T-helper 2 cell treated with Interferon-gamma antibody and Interleukin-4, amounts not matched to agents 100 ng/mL and 5 ng/mL, for 36 hours (primary cell): Measurements from ENCODE around the gene DGAT2. TPM values are rescaled to one million over a fixed set of nuclear protein-coding genes. Genes with fewer than 3 reads are reported as not detected.

Experiments
- intact Hi-C: fragments of 100-400 bp; cut with micrococcal nuclease; formaldehyde crosslinking; loops from one replicate; pipeline ENCODE4 v1.15.1; 2023
- total RNA-seq: library from RNA; stranded (reverse); gene quantifications from 2 replicates; pipeline ENCODE4 v1.2.3, GENCODE V29; 2022

The DGAT2 gene
- total RNA-seq, 1 donor from 2014 or later, result 1.9 TPM

- intact Hi-C loops, result loop anchor here (10.0 kb wide), 2 partner anchors 628 to 872 kb away; partner anchors contain the start of genes EMSY, SPCS2 and XRRA1
Observed at GRCh38 chr11:75816561-75817239, 48.1 kb downstream of the DGAT2 start.

GRCh38 chr11:75820645-75821044 lies 52.1 kb downstream of the DGAT2 start:
- intact Hi-C loops, result no loop called here

- intact Hi-C loops, result no loop called here
Observed at GRCh38 chr11:75821202-75821601, 52.6 kb downstream of the DGAT2 start.

GRCh38 chr11:75822541-75822940 lies 54.0 kb downstream of the DGAT2 start:
- intact Hi-C loops, result no loop called here

- intact Hi-C loops, result no loop called here
Observed at GRCh38 chr11:75823415-75823814, 54.8 kb downstream of the DGAT2 start.

GRCh38 chr11:75823946-75824345 lies 55.4 kb downstream of the DGAT2 start:
- intact Hi-C loops, result no loop called here

- intact Hi-C loops, result no loop called here
Observed at GRCh38 chr11:75826461-75827230, 58.1 kb downstream of the DGAT2 start.

GRCh38 chr11:75827562-75827961 lies 59.0 kb downstream of the DGAT2 start:
- intact Hi-C loops, result no loop called here

GRCh38 chr11:75831915-75832502 lies 63.4 kb downstream of the DGAT2 start:
- intact Hi-C loops, result no loop called here

- intact Hi-C loops, result no loop called here
Observed at GRCh38 chr11:75834728-75835127, 66.2 kb downstream of the DGAT2 start.

- intact Hi-C loops, result no loop called here
Observed at GRCh38 chr11:75836417-75836816, 67.8 kb downstream of the DGAT2 start.

GRCh38 chr11:75839851-75840250 lies 71.3 kb downstream of the DGAT2 start:
- intact Hi-C loops, result no loop called here

- intact Hi-C loops, result no loop called here
Observed at GRCh38 chr11:75840522-75840921, 71.9 kb downstream of the DGAT2 start.

- intact Hi-C loops, result no loop called here
Observed at GRCh38 chr11:75841739-75842138, 73.2 kb downstream of the DGAT2 start.

GRCh38 chr11:75845324-75845723 lies 76.7 kb downstream of the DGAT2 start:
- intact Hi-C loops, result no loop called here

GRCh38 chr11:75849894-75850293 lies 81.3 kb downstream of the DGAT2 start:
- intact Hi-C loops, result no loop called here

- intact Hi-C loops, result no loop called here
Observed at GRCh38 chr11:75850787-75851186, 82.2 kb downstream of the DGAT2 start.

Other genes starting within 250 kb of the DGAT2 start
- gene GDPD5, start 242.8 kb upstream of the DGAT2 start, total RNA-seq, result 31.9 and 36.3 TPM in 2 replicates
- 11.1 and 12.6 TPM in 2 replicates for gene SERPINH1, start 206.5 kb upstream of the DGAT2 start, total RNA-seq
- gene MAP6, start 99.7 kb upstream of the DGAT2 start, total RNA-seq, result 0.14 and 0.43 TPM in 2 replicates
- gene MOGAT2, start 50.9 kb upstream of the DGAT2 start, total RNA-seq, result not detected in 2 replicates
- gene UVRAG, start 46.4 kb downstream of the DGAT2 start, total RNA-seq, result 22.0 and 24.0 TPM in 2 replicates